ENCODE results near the gene LMBRD2.
"Not testable (repeated sequence)": the region's sequence is repeated elsewhere in the genome, so short reads cannot be mapped to it uniquely, and the experiment has no call there.

The LMBRD2 gene

GRCh38 chr5:36151434-36152323 is at the start of gene LMBRD2, which contains the start of gene SKP2:
LMBRD2 (minus strand) TSS chr5:36151887; CDS start chr5:36143349, 8,538 bp downstream.
SKP2 (plus strand) TSS chr5:36152111; CDS start chr5:36152263, 152 bp downstream.
- DNase-seq (ENCODE audit: low spot score), result peak; percentile 99

GRCh38 chr5:36200513-36200912 is 48.8 kb upstream of the LMBRD2 start:
- no peak for DNase-seq (ENCODE audit: low spot score)

GRCh38 chr5:36199620-36200019 is 47.9 kb upstream of the LMBRD2 start:
- no peak for DNase-seq (ENCODE audit: low spot score)

- not testable (repeated sequence) for DNase-seq (ENCODE audit: low spot score)
Observed at GRCh38 chr5:36198783-36199182, 47.1 kb upstream of the LMBRD2 start.

GRCh38 chr5:36198281-36198680 is 46.6 kb upstream of the LMBRD2 start:
- no peak for DNase-seq (ENCODE audit: low spot score)

- DNase-seq (ENCODE audit: low spot score), result no peak
Observed at GRCh38 chr5:36193746-36194145, 42.1 kb upstream of the LMBRD2 start.

GRCh38 chr5:36184408-36184807 is 32.7 kb upstream of the LMBRD2 start:
- not testable (repeated sequence) for DNase-seq (ENCODE audit: low spot score)

GRCh38 chr5:36181774-36182173 is 30.1 kb upstream of the LMBRD2 start:
- peak; percentile 44 for DNase-seq (ENCODE audit: low spot score)

- no peak for DNase-seq (ENCODE audit: low spot score)
Observed at GRCh38 chr5:36180556-36181350, 29.1 kb upstream of the LMBRD2 start.

- no peak for DNase-seq (ENCODE audit: low spot score)
Observed at GRCh38 chr5:36179950-36180349, 28.3 kb upstream of the LMBRD2 start.

GRCh38 chr5:36178524-36178890 is 26.8 kb upstream of the LMBRD2 start:
- DNase-seq (ENCODE audit: low spot score), result no peak

- peak; percentile 70 for DNase-seq (ENCODE audit: low spot score)
Observed at GRCh38 chr5:36177715-36178523, 26.2 kb upstream of the LMBRD2 start.

- no peak for DNase-seq (ENCODE audit: low spot score)
Observed at GRCh38 chr5:36177154-36177553, 25.5 kb upstream of the LMBRD2 start.

GRCh38 chr5:36175043-36175442 is 23.4 kb upstream of the LMBRD2 start:
- no peak for DNase-seq (ENCODE audit: low spot score)

GRCh38 chr5:36174119-36174518 is 22.4 kb upstream of the LMBRD2 start:
- no peak for DNase-seq (ENCODE audit: low spot score)

- peak; percentile 75 for DNase-seq (ENCODE audit: low spot score)
Observed at GRCh38 chr5:36173426-36173825, 21.7 kb upstream of the LMBRD2 start.

- DNase-seq (ENCODE audit: low spot score), result no peak
Observed at GRCh38 chr5:36172599-36172998, 20.9 kb upstream of the LMBRD2 start.

- DNase-seq (ENCODE audit: low spot score), result no peak
Observed at GRCh38 chr5:36170832-36171424, 19.2 kb upstream of the LMBRD2 start.

GRCh38 chr5:36168737-36169136 is 17.1 kb upstream of the LMBRD2 start:
- DNase-seq (ENCODE audit: low spot score), result no peak

- no peak for DNase-seq (ENCODE audit: low spot score)
Observed at GRCh38 chr5:36164461-36164860, 12.8 kb upstream of the LMBRD2 start.

- DNase-seq (ENCODE audit: low spot score), result peak; percentile 95
Observed at GRCh38 chr5:36162810-36163486, 11.3 kb upstream of the LMBRD2 start.

Measured in pons (tissue), 1 donor.